Natural killer cell (primary cell): ENCODE measurements around the gene PHEX. TPM values are rescaled to one million over a fixed set of nuclear protein-coding genes. Genes with fewer than 3 reads are reported as not detected.

Experiments used
- ATAC-seq, 3 donors: fragments of 150-1000 bp in 2 of 3; fragments of 200-7000 bp in 1 of 3; cut with Tn5 transposase; 1 replicate in 1 of 3; 2 replicates in 2 of 3; pipeline ENCODE4 v1.10.0; 2021; ENCODE audit warnings: mild to moderate bottlenecking in 2 of 3, moderate library complexity in 2 of 3
- DNase-seq, 2 donors: peaks; one replicate each; pipeline versions ENCODE4 v3.0.0 to v3.0.0-alpha.2; 2013 to 2021; ENCODE audit warnings: mixed read lengths in 1 of 2
- H3K27ac ChIP-seq: one replicate; pipeline ENCODE4 v1.5.1; 2013; ENCODE audit warnings: mild to moderate bottlenecking, low read length
- H3K27me3 ChIP-seq: one replicate; pipeline ENCODE4 v1.6.1; 2013; ENCODE audit warnings: low read length; ENCODE audit not compliant: control insufficient read depth, insufficient read depth
- H3K36me3 ChIP-seq: one replicate; pipeline ENCODE4 v1.6.1; 2013; ENCODE audit warnings: low read length; ENCODE audit not compliant: control insufficient read depth, insufficient read depth
- H3K4me1 ChIP-seq: one replicate; pipeline ENCODE4 v1.6.1; 2013; ENCODE audit warnings: low read length; ENCODE audit not compliant: control insufficient read depth, insufficient read depth
- H3K4me3 ChIP-seq: one replicate; pipeline ENCODE4 v1.5.1; 2013; ENCODE audit warnings: low read length
- H3K9me3 ChIP-seq: one replicate; pipeline ENCODE4 v1.6.1; 2013; ENCODE audit warnings: low read length; ENCODE audit not compliant: control insufficient read depth, insufficient read depth
- H3K27ac Mint-ChIP-seq, 2 donors: one replicate each; pipeline ENCODE4 v1.8.0; 2022; ENCODE audit warnings: mild to moderate bottlenecking in 2 of 2, mixed read lengths in 2 of 2, moderate library complexity in 1 of 2
- H3K27me3 Mint-ChIP-seq, 2 donors: one replicate each; pipeline ENCODE4 v1.8.0; 2022; ENCODE audit warnings: low read depth in 2 of 2, mixed read lengths in 2 of 2
- H3K36me3 Mint-ChIP-seq: one replicate; pipeline ENCODE4 v1.8.0; 2022; ENCODE audit warnings: mixed read lengths
- H3K4me1 Mint-ChIP-seq, 2 donors: one replicate each; pipeline ENCODE4 v1.8.0; 2022; ENCODE audit warnings: mixed read lengths in 2 of 2
- H3K4me3 Mint-ChIP-seq: one replicate; pipeline ENCODE4 v1.8.0; 2022; ENCODE audit warnings: mild to moderate bottlenecking, moderate library complexity, mixed read lengths
- H3K9me3 Mint-ChIP-seq, 2 donors: one replicate each; pipeline ENCODE4 v1.8.0; 2022; ENCODE audit warnings: mixed read lengths in 2 of 2
- CTCF ChIP-seq: fragments of 200-600 bp; IDR thresholded peaks from one replicate; pipeline ENCODE4 v1.8.0; 2022; ENCODE audit warnings: antibody characterized with exemption
- WGBS: methylation state at CpG from one replicate; pipeline ENCODE4 v1.1.7; 2013; ENCODE audit warnings: missing lambda C conversion rate; ENCODE audit not compliant: insufficient coverage; 5-methylcytosine and 5-hydroxymethylcytosine counted together
- intact Hi-C: fragments of 100-400 bp; cut with micrococcal nuclease; formaldehyde crosslinking; loops from one replicate; pipeline ENCODE4 v1.14.2; 2022
- total RNA-seq, 4 donors: library from RNA; stranded (reverse); fragments of 120-200 nt in 1 of 4; gene quantifications; one replicate each; pipeline versions ENCODE4 v1.2.3 to v1.2.4, GENCODE V29; 2013 to 2022

PHEX gene
- total RNA-seq, 3 donors from 2014 or later (not counting 1 experiment from before 2014, with no cell fraction given) = 0.10 to 0.54 (median 0.25) TPM

GRCh38 chrX:22026731-22027130 lies 5.4 kb upstream of the PHEX start:
- ATAC-seq (no peak), DNase-seq (no peak)
- Mint-ChIP-seq H3K36me3 (no peaks in the 10 kb centered on the region), H3K4me3 (no peak overlapping the region), H3K27me3 (no peaks in the 10 kb centered on the region), H3K4me1 (no peaks in the 10 kb centered on the region), H3K27ac (no peak overlapping the region), H3K9me3 (no peaks in the 10 kb centered on the region)
- intact Hi-C loops = no loop called here
- H3K4me3 ChIP-seq = no peak overlapping the region
- H3K27me3 ChIP-seq = no peaks in the 10 kb centered on the region
- no peak overlapping the region for H3K27ac ChIP-seq
- H3K4me1 ChIP-seq = no peaks in the 10 kb centered on the region
- no peaks in the 10 kb centered on the region for H3K36me3 ChIP-seq
- TF ChIP-seq CTCF = no peak
- 94% methylated on average over 4 of the region's 4 CpGs for WGBS
- no peaks in the 10 kb centered on the region for H3K9me3 ChIP-seq

GRCh38 chrX:22032506-22032905 lies 381 bp downstream of the PHEX start:
- no peaks in the 10 kb centered on the region for H3K9me3 Mint-ChIP-seq
- no peaks in the 10 kb centered on the region for H3K4me1 ChIP-seq
- no peak overlapping the region for H3K27ac Mint-ChIP-seq
- no peaks in the 10 kb centered on the region for H3K36me3 ChIP-seq
- TF ChIP-seq CTCF = no peak
- ATAC-seq (no peak), DNase-seq (no peak)
- H3K36me3 Mint-ChIP-seq = no peaks in the 10 kb centered on the region
- no peak overlapping the region for H3K4me3 Mint-ChIP-seq
- no peaks in the 10 kb centered on the region for H3K27me3 Mint-ChIP-seq
- H3K4me3 ChIP-seq = no peak overlapping the region
- no peaks in the 10 kb centered on the region for H3K27me3 ChIP-seq
- whole genome bisulfite sequencing = 90% methylated on average over 5 of the region's 6 CpGs
- intact Hi-C loops = no loop called here
- H3K4me1 Mint-ChIP-seq = no peaks in the 10 kb centered on the region
- no peaks in the 10 kb centered on the region for H3K9me3 ChIP-seq
- no peak overlapping the region for H3K27ac ChIP-seq

- Mint-ChIP-seq H3K36me3 (no peaks in the 10 kb centered on the region), H3K9me3 (no peaks in the 10 kb centered on the region), H3K27ac (no peak overlapping the region), H3K27me3 (no peaks in the 10 kb centered on the region), H3K4me1 (no peaks in the 10 kb centered on the region), H3K4me3 (no peak overlapping the region)
- H3K27me3 ChIP-seq = no peaks in the 10 kb centered on the region
- no peak for TF ChIP-seq CTCF
- WGBS = 75% methylated on average over 2 of the region's 5 CpGs
- H3K9me3 ChIP-seq = no peaks in the 10 kb centered on the region
- H3K27ac ChIP-seq = no peak overlapping the region
- H3K4me1 ChIP-seq = no peaks in the 10 kb centered on the region
- no peaks in the 10 kb centered on the region for H3K36me3 ChIP-seq
- ATAC-seq = no peak
- no peak for DNase-seq
- no peak overlapping the region for H3K4me3 ChIP-seq
- intact Hi-C loops = no loop called here
Observed at GRCh38 chrX:22033818-22034217, 1.7 kb downstream of the PHEX start.

- Histone ChIP-seq H3K9me3 (no peaks in the 10 kb centered on the region), H3K36me3 (no peaks in the 10 kb centered on the region), H3K27me3 (no peaks in the 10 kb centered on the region), H3K27ac (no peak overlapping the region), H3K4me1 (no peaks in the 10 kb centered on the region), H3K4me3 (no peak overlapping the region)
- no peak overlapping the region for H3K4me3 Mint-ChIP-seq
- H3K4me1 Mint-ChIP-seq = no peaks in the 10 kb centered on the region
- no peak for ATAC-seq
- WGBS = 100% methylated on average over 1 of the region's 1 CpG
- intact Hi-C loops = no loop called here
- TF ChIP-seq CTCF = no peak
- DNase-seq = no peak
- no peaks in the 10 kb centered on the region for H3K27me3 Mint-ChIP-seq
- H3K27ac Mint-ChIP-seq = no peak overlapping the region
- H3K36me3 Mint-ChIP-seq = no peaks in the 10 kb centered on the region
- H3K9me3 Mint-ChIP-seq = no peaks in the 10 kb centered on the region
Observed at GRCh38 chrX:22035236-22035635, 3.1 kb downstream of the PHEX start.
